HG02884 (cell line): ENCODE measurements around the gene DAPK2.

Experiments
- ATAC-seq: cut with Tn5 transposase; IDR thresholded peaks from one replicate; pipeline ENCODE4 v1.9.1; 2021; ENCODE audit warnings: mild to moderate bottlenecking, moderate library complexity; ENCODE audit not compliant: unreplicated experiment

DAPK2 gene

DNA sequence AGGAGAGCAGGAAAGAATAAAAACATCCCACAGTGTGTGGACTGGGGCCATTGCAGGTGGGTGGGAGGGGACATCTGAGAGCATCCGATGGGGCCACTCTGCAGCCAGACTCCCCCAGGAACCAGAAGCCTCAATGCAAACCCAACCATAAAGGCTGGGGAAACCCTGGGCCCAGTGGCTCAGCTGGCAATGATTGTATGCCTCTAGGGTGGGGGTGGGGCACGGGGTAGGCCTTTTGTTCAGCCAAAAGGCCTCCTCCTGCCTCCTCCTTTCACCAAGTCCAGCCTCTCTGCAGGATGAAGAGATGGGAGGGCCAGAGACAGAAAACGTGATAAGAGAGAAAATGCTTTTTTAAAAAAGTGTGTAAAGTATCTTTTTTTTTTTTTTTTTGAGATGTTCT is 167.1 kb downstream of the DAPK2 start:
- ATAC-seq: no peak

GRCh38 chr15:63877713-63878271 is 168.5 kb downstream of the DAPK2 start:
- ATAC-seq: no peak

GRCh38 chr15:63876085-63876662 is 170.1 kb downstream of the DAPK2 start:
- no peak for ATAC-seq

- ATAC-seq: no peak
Observed at GRCh38 chr15:63874616-63875015, 171.7 kb downstream of the DAPK2 start.

DNA sequence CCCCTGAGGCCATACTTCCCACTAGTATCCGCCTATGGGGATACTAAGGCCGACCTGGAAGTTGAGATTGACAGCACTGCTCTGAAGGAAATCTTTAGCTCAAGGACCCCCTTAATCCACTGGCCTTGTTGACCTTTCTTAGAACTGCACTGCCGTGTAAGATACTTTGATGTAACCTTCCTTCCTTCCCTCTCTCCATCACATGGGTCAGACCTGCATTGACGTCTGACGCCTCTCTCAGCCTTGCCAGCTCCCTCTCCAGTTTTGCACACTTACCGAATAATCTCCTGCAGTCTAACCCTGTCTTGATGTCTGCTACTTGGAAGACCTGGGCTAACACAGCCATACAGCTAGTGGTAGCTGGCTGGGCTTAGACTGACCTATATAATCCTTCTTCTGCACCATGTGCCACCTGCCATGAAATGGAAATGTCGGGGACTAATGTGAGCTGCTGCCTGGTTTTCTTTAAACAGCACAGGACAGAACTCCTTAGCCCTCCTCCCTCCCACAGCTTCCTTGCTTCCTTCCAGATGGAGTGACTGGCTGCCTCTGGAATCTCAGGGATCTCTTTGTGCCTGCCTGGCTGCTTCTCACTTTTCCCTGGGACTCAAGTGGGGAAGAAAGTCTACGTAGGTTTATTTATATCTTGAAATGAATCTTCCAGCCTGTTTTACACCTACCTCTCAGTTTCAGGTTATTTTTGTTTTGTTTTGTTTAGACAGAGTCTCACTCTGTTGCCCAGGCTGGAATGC is 173.3 kb downstream of the DAPK2 start:
- ATAC-seq: no peak

GRCh38 chr15:63870487-63871209 is 175.6 kb downstream of the DAPK2 start:
- no peak for ATAC-seq

- ATAC-seq: no peak
Observed at GRCh38 chr15:63870043-63870394, 176.3 kb downstream of the DAPK2 start.

DNA sequence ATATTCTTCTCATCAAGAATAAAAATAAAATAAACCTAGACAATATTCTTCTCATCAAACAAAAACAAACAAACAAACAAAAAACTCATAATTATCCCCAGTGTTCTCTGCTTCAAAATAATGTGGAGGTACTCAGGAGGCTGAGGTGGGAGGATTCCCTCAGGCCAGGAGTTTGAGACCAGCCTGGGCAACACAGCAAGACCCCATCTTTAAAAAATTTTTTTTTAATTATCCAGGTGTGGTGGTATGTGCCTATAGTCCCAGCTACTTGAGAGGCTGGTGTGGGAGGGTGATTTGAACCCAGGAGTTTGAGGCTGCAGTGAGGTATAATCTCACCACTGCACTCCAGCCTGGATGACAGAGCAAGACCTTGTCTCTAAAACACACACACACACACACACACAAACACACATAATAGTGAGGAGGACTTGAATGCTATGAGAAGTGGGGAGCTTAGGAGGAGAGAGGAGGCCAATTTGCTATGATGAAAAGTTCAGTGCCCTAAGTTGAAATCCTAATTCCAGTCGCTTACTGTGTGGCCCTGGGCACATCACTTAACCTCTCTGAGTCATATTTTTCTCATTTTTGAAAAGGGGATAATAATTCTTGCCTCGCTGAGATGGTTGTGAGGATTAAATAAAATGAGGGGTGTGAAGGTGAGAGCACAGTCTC is 176.8 kb downstream of the DAPK2 start:
- no peak for ATAC-seq

DNA sequence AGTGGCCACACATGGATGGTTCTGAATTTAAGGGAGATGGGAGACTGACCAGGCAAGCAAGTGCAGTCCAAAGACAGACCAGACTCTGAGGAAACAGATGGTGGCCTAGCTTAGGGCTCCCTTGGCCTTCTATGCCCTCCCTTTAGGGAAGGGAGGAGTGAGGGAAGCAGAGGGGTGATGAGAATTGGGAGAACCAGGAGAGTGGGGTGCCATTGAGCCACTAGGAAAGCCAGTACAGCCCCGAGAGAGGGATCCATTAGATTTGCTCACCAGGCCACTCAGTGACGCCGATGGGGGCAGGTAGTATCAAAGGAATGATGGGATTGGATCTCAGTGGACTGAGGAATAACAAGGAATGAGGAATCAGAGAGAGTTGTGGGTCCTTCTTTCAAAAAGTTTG is 182.1 kb downstream of the DAPK2 start:
- ATAC-seq: no peak

DNA sequence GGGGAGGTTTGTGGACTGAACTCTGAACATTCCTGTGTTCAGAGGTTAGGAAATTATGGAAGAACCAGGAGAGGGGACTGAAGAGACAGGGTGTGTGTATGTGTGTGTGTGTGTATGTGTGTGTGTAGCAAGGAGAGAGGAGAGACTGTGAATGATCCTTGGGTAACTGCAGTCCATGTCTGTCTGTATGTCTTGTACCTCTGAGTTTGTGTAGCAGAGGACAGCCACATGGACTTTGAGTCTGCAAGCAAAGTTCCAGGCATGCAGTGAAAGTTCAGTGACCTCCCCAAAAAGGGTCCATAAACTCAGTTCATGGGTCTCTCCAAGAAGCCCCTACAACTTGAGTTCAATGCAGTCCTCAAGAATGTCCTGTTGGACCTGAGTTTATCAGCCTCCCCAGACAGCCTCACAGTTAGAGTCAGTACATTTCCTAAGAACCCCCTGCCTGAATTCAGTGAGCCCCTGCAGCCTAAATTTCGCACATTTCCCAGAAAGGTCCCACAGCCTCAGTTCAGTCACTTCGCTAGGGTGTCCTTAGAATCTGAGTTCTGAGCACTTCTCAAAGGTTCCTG is 184.3 kb downstream of the DAPK2 start:
- no peak for ATAC-seq

GRCh38 chr15:63860555-63860954 is 185.7 kb downstream of the DAPK2 start:
- no peak for ATAC-seq

DNA sequence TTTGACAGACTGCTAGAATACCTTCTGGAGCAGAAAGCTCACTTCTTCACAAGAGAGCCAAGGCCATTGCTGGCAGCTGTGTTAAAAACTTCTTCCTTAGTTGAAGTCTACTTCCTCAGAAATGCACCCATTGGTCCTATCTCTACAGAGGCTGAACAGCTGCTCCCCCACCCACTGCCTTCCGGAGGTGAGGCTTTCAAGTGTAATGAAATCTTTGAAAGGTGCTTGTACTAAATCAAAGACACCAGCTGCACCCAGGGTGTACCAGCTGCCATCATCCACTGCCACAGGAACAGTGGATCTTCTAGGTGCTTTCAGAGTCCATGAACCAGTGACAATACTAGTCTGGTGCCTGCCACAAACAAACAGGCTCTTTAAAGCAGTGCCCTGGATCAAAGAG is 186.1 kb downstream of the DAPK2 start:
- no peak for ATAC-seq

DNA sequence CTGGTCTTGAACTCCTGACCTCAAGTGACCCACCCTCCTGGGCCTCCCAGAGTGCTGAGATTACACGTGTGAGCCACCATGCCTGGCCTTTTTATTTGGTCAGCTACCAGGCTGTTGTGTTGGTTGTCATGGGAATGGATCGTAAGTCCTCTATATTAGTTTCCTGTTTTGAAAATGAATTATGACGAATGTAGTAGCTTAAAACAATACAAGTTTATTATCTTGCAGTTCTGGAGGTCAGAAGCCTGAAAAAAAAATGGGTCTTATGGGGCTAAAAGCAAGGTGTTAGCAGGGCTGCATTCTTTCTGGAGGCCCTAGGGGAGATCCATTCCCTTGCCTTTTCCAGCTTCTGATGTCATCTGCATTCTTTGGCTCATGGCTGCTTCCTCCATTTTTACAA is 187.4 kb downstream of the DAPK2 start:
- ATAC-seq: no peak

DNA sequence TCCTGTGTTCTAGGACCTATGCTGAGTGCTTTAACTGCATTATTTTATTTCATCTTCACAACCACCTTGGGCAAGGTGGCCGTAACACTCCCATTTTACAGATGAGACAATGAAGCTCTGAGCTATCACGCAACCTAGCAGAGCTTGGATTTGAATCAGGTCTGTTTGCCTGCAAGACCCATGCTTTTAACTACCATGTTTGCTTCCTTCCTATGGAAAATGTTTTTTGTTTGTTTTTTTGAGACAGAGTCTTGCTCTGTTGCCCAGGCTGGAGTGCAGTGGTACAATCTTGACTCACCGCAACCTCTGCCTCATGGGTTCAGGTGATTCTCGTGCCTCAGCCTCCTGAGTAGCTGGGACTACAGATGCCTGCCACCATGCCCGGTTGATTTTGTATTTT is 187.8 kb downstream of the DAPK2 start:
- no peak for ATAC-seq

GRCh38 chr15:63857461-63857856 is 188.8 kb downstream of the DAPK2 start:
- ATAC-seq: no peak
